CD4-positive, alpha-beta T cell (primary cell): ENCODE results near the gene PAX5. TPM values are rescaled to one million over a fixed set of nuclear protein-coding genes. Genes with fewer than 3 reads are reported as not detected.

Experiments used
- ATAC-seq: fragments of 200-7000 bp; cut with Tn5 transposase; one replicate; pipeline ENCODE4 v1.10.0; 2022; ENCODE audit warnings: mild to moderate bottlenecking; ENCODE audit not compliant: poor library complexity
- CTCF ChIA-PET: fragments of 350-600 bp; sonication (Branson Sonifier 250); formaldehyde crosslinking; loops from one replicate; lab custom pipeline; 2021; ENCODE audit warnings: antibody characterized with exemption, inconsistent platforms; lab: Charles Lee
- POLR2A ChIA-PET: fragments of 350-600 bp; sonication (Branson Sonifier 250); formaldehyde crosslinking; loops from one replicate; lab custom pipeline; 2021; ENCODE audit warnings: antibody characterized with exemption, inconsistent platforms; lab: Charles Lee
- DNase-seq, 14 experiments: peaks; one replicate each; pipeline ENCODE4 v3.0.0-alpha.2; 2013 to 2020; ENCODE audit warnings: mixed read lengths in 2 of 14
- H3K27ac ChIP-seq, 2 donors: one replicate each; pipeline versions ENCODE4 v1.5.1 to v1.7.0; 2013; ENCODE audit warnings: low read length in 2 of 2, low read depth in 1 of 2, mild to moderate bottlenecking in 1 of 2
- H3K27me3 ChIP-seq, 2 experiments: 1 replicate in 1 of 2; 2 replicates in 1 of 2; pipeline versions ENCODE4 v1.6.1 to v1.7.0; 2013; ENCODE audit warnings: low read length in 2 of 2, control low read depth in 1 of 2, mild to moderate bottlenecking in 1 of 2, moderate library complexity in 1 of 2; ENCODE audit not compliant: insufficient read depth in 2 of 2, control insufficient read depth in 1 of 2
- H3K36me3 ChIP-seq: one replicate; pipeline ENCODE4 v1.6.1; 2013; ENCODE audit warnings: low read length, control low read depth; ENCODE audit not compliant: insufficient read depth
- H3K4me1 ChIP-seq: one replicate; pipeline ENCODE4 v1.6.1; 2013; ENCODE audit warnings: low read length, control low read depth; ENCODE audit not compliant: insufficient read depth
- H3K4me3 ChIP-seq: one replicate; pipeline ENCODE4 v1.5.1; 2013; ENCODE audit warnings: mild to moderate bottlenecking, low read length, moderate library complexity
- H3K9me3 ChIP-seq, 2 experiments: 1 replicate in 1 of 2; 2 replicates in 1 of 2; pipeline versions ENCODE4 v1.6.1 to v1.7.0; 2013; ENCODE audit warnings: low read length in 2 of 2, mild to moderate bottlenecking in 2 of 2, control low read depth in 1 of 2, moderate library complexity in 1 of 2; ENCODE audit not compliant: control insufficient read depth in 1 of 2, insufficient read depth in 1 of 2
- H3K27ac Mint-ChIP-seq: one replicate; pipeline ENCODE4 v1.8.0; 2020; ENCODE audit warnings: mixed read lengths
- H3K27me3 Mint-ChIP-seq: one replicate; pipeline ENCODE4 v1.8.0; 2021; ENCODE audit warnings: mixed read lengths
- H3K36me3 Mint-ChIP-seq: one replicate; pipeline ENCODE4 v1.8.0; 2021; ENCODE audit warnings: low read depth, mixed read lengths
- H3K4me1 Mint-ChIP-seq: one replicate; pipeline ENCODE4 v1.8.0; 2021; ENCODE audit warnings: low read depth, mixed read lengths
- H3K4me3 Mint-ChIP-seq: one replicate; pipeline ENCODE4 v1.8.0; 2020; ENCODE audit warnings: mild to moderate bottlenecking, mixed read lengths
- H3K9me3 Mint-ChIP-seq: one replicate; pipeline ENCODE4 v1.8.0; 2020; ENCODE audit warnings: mixed read lengths
- intact Hi-C, 2 experiments: fragments of 100-400 bp; cut with DNase I in 1 of 2; cut with micrococcal nuclease in 1 of 2; formaldehyde crosslinking; loops; one replicate each; pipeline versions ENCODE4 v1.15.1 to v1.9.0; 2023 to 2025; cut with DNase I, micrococcal nuclease
- total RNA-seq, 174 experiments: library from RNA in 2 of 174; stranded (reverse) in 2 of 174; gene quantifications; one replicate each; pipeline ENCODE4 v1.2.3 and lab custom pipeline; 2021 to 2026
- TF ChIP-seq, protein P1 (sequence below): fragments of 200-600 bp; IDR thresholded peaks from one replicate; pipeline ENCODE4 v1.8.0; 2022; ENCODE audit warnings: antibody characterized with exemption, mild to moderate bottlenecking

PAX5 gene
- total RNA-seq, 2 experiments from 2014 or later = 0.03 to 0.11 TPM

DNA sequence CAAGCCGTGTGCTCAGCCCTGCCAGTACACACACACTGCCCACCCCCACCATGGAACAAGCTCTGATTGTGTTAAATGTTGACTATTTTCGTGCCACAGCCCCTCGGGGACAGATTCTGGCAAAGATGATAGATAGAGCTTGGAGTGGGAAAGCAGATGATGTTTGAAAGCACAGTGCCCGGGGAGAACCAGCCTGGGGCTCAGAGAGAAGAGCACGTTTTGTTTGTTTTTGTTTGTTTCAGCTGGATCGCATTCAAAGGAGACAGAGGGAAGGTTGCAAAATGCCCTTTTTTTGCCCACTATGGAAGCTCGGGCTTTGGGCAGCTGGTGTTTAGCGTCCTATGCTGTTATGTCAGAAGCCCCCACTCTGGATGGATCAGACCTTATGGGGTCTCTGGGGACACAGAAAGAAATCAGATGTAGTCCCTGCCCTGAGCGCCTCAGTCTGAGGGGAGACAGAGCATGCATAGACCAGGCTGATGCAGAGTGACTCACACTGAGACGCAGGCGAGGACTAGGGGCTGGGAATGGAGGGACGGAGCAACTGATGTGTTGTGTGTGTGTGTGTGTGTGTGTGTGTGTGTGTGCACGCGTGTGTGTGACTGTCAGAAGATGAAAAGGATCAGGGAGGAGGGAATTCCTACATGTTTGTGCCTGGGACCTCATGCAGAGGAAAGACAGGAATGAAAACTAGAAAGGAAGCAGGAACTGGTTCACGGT lies 231.7 kb downstream of the PAX5 start:
- no peaks in the 10 kb centered on the region for H3K9me3 ChIP-seq
- H3K27ac ChIP-seq = no peak overlapping the region
- no peaks in the 10 kb centered on the region for H3K4me1 Mint-ChIP-seq
- ChIA-PET CTCF (no interaction called here), POLR2A (no interaction called here)
- no peaks in the 10 kb centered on the region for H3K4me1 ChIP-seq
- intact Hi-C loops = no loop called here
- no peaks in the 10 kb centered on the region for H3K9me3 Mint-ChIP-seq
- ATAC-seq = no peak
- peaks cover 0 to 12% of the 10 kb centered on the region in 2 experiments for H3K27me3 ChIP-seq
- no peak for DNase-seq
- TF ChIP-seq, protein P1, sequence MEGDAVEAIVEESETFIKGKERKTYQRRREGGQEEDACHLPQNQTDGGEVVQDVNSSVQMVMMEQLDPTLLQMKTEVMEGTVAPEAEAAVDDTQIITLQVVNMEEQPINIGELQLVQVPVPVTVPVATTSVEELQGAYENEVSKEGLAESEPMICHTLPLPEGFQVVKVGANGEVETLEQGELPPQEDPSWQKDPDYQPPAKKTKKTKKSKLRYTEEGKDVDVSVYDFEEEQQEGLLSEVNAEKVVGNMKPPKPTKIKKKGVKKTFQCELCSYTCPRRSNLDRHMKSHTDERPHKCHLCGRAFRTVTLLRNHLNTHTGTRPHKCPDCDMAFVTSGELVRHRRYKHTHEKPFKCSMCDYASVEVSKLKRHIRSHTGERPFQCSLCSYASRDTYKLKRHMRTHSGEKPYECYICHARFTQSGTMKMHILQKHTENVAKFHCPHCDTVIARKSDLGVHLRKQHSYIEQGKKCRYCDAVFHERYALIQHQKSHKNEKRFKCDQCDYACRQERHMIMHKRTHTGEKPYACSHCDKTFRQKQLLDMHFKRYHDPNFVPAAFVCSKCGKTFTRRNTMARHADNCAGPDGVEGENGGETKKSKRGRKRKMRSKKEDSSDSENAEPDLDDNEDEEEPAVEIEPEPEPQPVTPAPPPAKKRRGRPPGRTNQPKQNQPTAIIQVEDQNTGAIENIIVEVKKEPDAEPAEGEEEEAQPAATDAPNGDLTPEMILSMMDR = no peak
- H3K36me3 ChIP-seq = no peaks in the 10 kb centered on the region
- H3K36me3 Mint-ChIP-seq = no peaks in the 10 kb centered on the region
- H3K4me3 ChIP-seq = no peak overlapping the region
- no peak overlapping the region for H3K27ac Mint-ChIP-seq
- no peak overlapping the region for H3K4me3 Mint-ChIP-seq
- H3K27me3 Mint-ChIP-seq = peaks cover 22% of the 10 kb centered on the region

DNA sequence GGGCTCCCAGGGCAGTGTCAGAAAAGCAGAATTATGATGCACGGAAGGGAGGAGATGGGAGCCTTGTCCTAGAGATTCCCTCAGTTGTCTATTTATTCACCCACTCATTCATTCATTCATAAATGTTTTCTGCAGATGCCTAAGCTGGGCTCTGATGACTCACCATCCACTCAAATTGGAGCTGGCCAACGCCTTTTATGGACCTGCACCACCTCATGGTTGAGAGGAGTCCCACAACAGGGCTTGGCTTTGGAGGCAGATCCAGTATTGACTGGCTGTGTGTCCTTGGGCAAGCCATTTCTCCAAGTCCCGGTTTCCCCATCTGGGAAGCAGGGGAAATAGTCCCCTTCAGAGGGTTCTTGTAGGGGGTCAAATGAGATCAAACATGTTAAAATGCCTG lies 233.6 kb downstream of the PAX5 start:
- Histone ChIP-seq H3K9me3 (no peaks in the 10 kb centered on the region), H3K4me1 (no peaks in the 10 kb centered on the region), H3K4me3 (no peak overlapping the region), H3K27ac (no peak overlapping the region), H3K36me3 (no peaks in the 10 kb centered on the region), H3K27me3 (peaks cover 0 to 12% of the 10 kb centered on the region in 2 experiments)
- ChIA-PET POLR2A (no interaction called here), CTCF (no interaction called here)
- TF ChIP-seq, protein P1 = no peak
- ATAC-seq = no peak
- Mint-ChIP-seq H3K4me1 (no peaks in the 10 kb centered on the region), H3K36me3 (no peaks in the 10 kb centered on the region), H3K4me3 (no peak overlapping the region), H3K27ac (no peak overlapping the region), H3K27me3 (peaks cover 29% of the 10 kb centered on the region), H3K9me3 (no peaks in the 10 kb centered on the region)
- intact Hi-C loops = no loop called here
- DNase-seq = no peak

DNA sequence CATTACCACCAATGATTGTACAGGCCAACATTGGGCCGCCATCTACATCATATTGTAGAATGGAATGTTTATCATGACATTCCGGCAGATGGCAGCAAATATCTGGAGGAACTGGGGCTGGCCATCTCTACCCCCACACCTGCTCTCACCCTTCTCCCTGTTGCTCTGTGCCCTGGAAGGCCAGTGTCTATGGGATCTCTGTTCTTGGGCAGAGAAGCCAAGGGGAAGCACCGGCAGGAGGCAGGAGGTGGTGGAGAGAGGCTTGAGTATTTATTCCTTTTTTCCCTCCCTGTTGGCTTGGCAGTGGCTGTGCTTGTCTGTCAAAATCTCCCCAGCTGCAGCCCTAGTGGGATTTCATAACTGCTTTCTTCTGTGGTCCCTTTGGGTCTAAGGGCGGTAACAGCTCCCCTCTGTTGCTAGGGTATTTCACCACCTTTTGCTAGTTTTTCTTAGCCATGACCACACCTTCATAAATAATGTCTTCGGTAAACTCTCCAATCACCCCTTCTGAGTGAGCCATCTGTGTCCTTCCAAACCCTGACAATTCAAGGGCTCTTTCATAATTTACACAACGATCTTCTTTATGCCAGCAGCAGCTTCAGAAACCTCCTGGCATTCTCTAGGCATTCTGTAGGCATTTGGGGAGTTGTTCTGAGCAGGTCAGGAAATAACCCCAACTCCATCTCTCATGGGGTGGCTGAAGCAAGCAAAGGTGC lies 235.6 kb downstream of the PAX5 start:
- Mint-ChIP-seq H3K36me3 (no peaks in the 10 kb centered on the region), H3K9me3 (no peaks in the 10 kb centered on the region), H3K27ac (no peak overlapping the region), H3K4me3 (no peak overlapping the region), H3K27me3 (peaks cover 29% of the 10 kb centered on the region), H3K4me1 (no peaks in the 10 kb centered on the region)
- intact Hi-C loops = no loop called here
- TF ChIP-seq, protein P1 = no peak
- Histone ChIP-seq H3K4me3 (no peak overlapping the region), H3K27me3 (peaks cover 0 to 16% of the 10 kb centered on the region in 2 experiments), H3K27ac (no peak overlapping the region), H3K36me3 (no peaks in the 10 kb centered on the region), H3K4me1 (no peaks in the 10 kb centered on the region), H3K9me3 (peaks cover 6 to 10% of the 10 kb centered on the region in 2 experiments)
- ATAC-seq (no peak), DNase-seq (no peak)
- POLR2A ChIA-PET = no interaction called here
- CTCF ChIA-PET = no interaction called here
